ENCODE data around the gene ZMIZ1. TPM values are rescaled to one million over a fixed set of nuclear protein-coding genes. Genes with fewer than 3 reads are reported as not detected.

ZMIZ1 gene
- total and polyA plus RNA-seq, 2 donors (not counting 1 experiment from before 2014, with no cell fraction given): 6.3 to 30.6 TPM

- H3K4me3 ChIP-seq (replicated peaks in 1 of 4; ENCODE audit: control extremely low read depth in 1 of 4, insufficient read depth in 1 of 4, low read depth in 3 of 4, low read length in 4 of 4): no peak overlapping the region
- no peak overlapping the region for H3K4me2 ChIP-seq (ENCODE audit: extremely low read depth, insufficient read depth, low read length)
- no peak overlapping the region for H2AFZ ChIP-seq (ENCODE audit: low read length)
- H3K27me3 ChIP-seq (ENCODE audit: control insufficient read depth, insufficient read depth, low read length): no peaks in the 10 kb centered on the region
- H3K27ac ChIP-seq (ENCODE audit: insufficient read depth, low read length): no peak overlapping the region
- peaks cover 31% of the 10 kb centered on the region for H3K36me3 ChIP-seq (ENCODE audit: control insufficient read depth, insufficient read depth, low read length)
- peaks cover 23% of the 10 kb centered on the region for H3K79me2 ChIP-seq (ENCODE audit: control insufficient read depth, insufficient read depth, low read length)
- H3K9ac ChIP-seq (ENCODE audit: insufficient read depth, low read length): no peak overlapping the region
- TF ChIP-seq, protein P1, sequence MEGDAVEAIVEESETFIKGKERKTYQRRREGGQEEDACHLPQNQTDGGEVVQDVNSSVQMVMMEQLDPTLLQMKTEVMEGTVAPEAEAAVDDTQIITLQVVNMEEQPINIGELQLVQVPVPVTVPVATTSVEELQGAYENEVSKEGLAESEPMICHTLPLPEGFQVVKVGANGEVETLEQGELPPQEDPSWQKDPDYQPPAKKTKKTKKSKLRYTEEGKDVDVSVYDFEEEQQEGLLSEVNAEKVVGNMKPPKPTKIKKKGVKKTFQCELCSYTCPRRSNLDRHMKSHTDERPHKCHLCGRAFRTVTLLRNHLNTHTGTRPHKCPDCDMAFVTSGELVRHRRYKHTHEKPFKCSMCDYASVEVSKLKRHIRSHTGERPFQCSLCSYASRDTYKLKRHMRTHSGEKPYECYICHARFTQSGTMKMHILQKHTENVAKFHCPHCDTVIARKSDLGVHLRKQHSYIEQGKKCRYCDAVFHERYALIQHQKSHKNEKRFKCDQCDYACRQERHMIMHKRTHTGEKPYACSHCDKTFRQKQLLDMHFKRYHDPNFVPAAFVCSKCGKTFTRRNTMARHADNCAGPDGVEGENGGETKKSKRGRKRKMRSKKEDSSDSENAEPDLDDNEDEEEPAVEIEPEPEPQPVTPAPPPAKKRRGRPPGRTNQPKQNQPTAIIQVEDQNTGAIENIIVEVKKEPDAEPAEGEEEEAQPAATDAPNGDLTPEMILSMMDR (conservative IDR thresholded peaks at IDR 0.05 in 1 of 2, IDR thresholded peaks at IDR 0.05 in 1 of 2; ENCODE audit: low read depth in 1 of 2, low read length in 2 of 2): no peak
- no peak for TF ChIP-seq EZH2 (IDR thresholded peaks at IDR 0.05; ENCODE audit: low read length, missing control alignments)
- DNase-seq (ENCODE audit: low read depth in 2 of 2): no peak
- H3K9me3 ChIP-seq (ENCODE audit: control insufficient read depth, insufficient read depth, low read depth, low read length): no peaks in the 10 kb centered on the region
- no peaks in the 10 kb centered on the region for H4K20me1 ChIP-seq (ENCODE audit: control insufficient read depth, extremely low read depth, insufficient read depth, low read length)
- H3K4me1 ChIP-seq (ENCODE audit: control insufficient read depth, extremely low read depth, insufficient read depth, low read length): peaks cover 2% of the 10 kb centered on the region
These were observed 131.6 kb downstream of the ZMIZ1 start for GRCh38 chr10:79200346-79200745.

DNA sequence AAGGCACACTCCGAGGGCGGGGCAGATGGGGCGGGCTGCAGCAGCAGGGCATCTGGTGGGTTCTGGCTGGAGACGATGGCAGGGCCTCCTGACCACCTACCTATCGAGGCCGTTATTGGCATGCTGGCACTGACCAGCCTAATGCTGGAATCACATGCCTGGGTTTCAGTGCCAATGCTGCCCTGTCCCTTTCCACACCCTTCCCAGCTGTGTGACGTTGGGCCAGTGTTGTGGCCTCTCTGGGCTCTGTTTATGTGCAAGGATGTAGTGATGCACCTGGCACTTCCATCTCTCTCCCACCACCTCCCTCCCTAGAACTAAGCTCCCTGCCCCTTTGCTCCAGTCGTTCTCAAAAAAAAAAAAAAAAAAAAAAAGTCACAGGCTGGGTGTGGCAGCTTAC, 132.9 kb downstream of the ZMIZ1 start:
- peaks cover under 1% of the 10 kb centered on the region for H3K4me1 ChIP-seq (ENCODE audit: control insufficient read depth, extremely low read depth, insufficient read depth, low read length)
- H3K9me3 ChIP-seq (ENCODE audit: control insufficient read depth, insufficient read depth, low read depth, low read length): no peaks in the 10 kb centered on the region
- no peak for TF ChIP-seq EZH2 (IDR thresholded peaks at IDR 0.05; ENCODE audit: low read length, missing control alignments)
- TF ChIP-seq, protein P1 (conservative IDR thresholded peaks at IDR 0.05 in 1 of 2, IDR thresholded peaks at IDR 0.05 in 1 of 2; ENCODE audit: low read depth in 1 of 2, low read length in 2 of 2): no peak
- no peak overlapping the region for H3K4me3 ChIP-seq (replicated peaks in 1 of 4; ENCODE audit: control extremely low read depth in 1 of 4, insufficient read depth in 1 of 4, low read depth in 3 of 4, low read length in 4 of 4)
- peaks cover 16% of the 10 kb centered on the region for H3K79me2 ChIP-seq (ENCODE audit: control insufficient read depth, insufficient read depth, low read length)
- H3K9ac ChIP-seq (ENCODE audit: insufficient read depth, low read length): no peak overlapping the region
- no peak overlapping the region for H2AFZ ChIP-seq (ENCODE audit: low read length)
- no peak overlapping the region for H3K27ac ChIP-seq (ENCODE audit: insufficient read depth, low read length)
- no peaks in the 10 kb centered on the region for H3K27me3 ChIP-seq (ENCODE audit: control insufficient read depth, insufficient read depth, low read length)
- no peak overlapping the region for H3K4me2 ChIP-seq (ENCODE audit: extremely low read depth, insufficient read depth, low read length)
- no peak for DNase-seq (ENCODE audit: low read depth in 2 of 2)
- no peaks in the 10 kb centered on the region for H4K20me1 ChIP-seq (ENCODE audit: control insufficient read depth, extremely low read depth, insufficient read depth, low read length)
- peaks cover 29% of the 10 kb centered on the region for H3K36me3 ChIP-seq (ENCODE audit: control insufficient read depth, insufficient read depth, low read length)

- peak in 1 of 2 donors; percentile 47 for DNase-seq (ENCODE audit: low read depth in 2 of 2)
- TF ChIP-seq, protein P1 (conservative IDR thresholded peaks at IDR 0.05 in 1 of 2, IDR thresholded peaks at IDR 0.05 in 1 of 2; ENCODE audit: low read depth in 1 of 2, low read length in 2 of 2): peak; percentile 45 to 53
- TF ChIP-seq EZH2 (IDR thresholded peaks at IDR 0.05; ENCODE audit: low read length, missing control alignments): no peak
- peaks cover 11% of the 10 kb centered on the region for H3K79me2 ChIP-seq (ENCODE audit: control insufficient read depth, insufficient read depth, low read length)
- no peak overlapping the region for H3K9ac ChIP-seq (ENCODE audit: insufficient read depth, low read length)
- no peak overlapping the region for H2AFZ ChIP-seq (ENCODE audit: low read length)
- peaks cover 33% of the 10 kb centered on the region for H3K36me3 ChIP-seq (ENCODE audit: control insufficient read depth, insufficient read depth, low read length)
- H3K27me3 ChIP-seq (ENCODE audit: control insufficient read depth, insufficient read depth, low read length): no peaks in the 10 kb centered on the region
- no peak overlapping the region for H3K4me3 ChIP-seq (replicated peaks in 1 of 4; ENCODE audit: control extremely low read depth in 1 of 4, insufficient read depth in 1 of 4, low read depth in 3 of 4, low read length in 4 of 4)
- H3K9me3 ChIP-seq (ENCODE audit: control insufficient read depth, insufficient read depth, low read depth, low read length): no peaks in the 10 kb centered on the region
- no peaks in the 10 kb centered on the region for H4K20me1 ChIP-seq (ENCODE audit: control insufficient read depth, extremely low read depth, insufficient read depth, low read length)
- no peak overlapping the region for H3K27ac ChIP-seq (ENCODE audit: insufficient read depth, low read length)
- no peaks in the 10 kb centered on the region for H3K4me1 ChIP-seq (ENCODE audit: control insufficient read depth, extremely low read depth, insufficient read depth, low read length)
- no peak overlapping the region for H3K4me2 ChIP-seq (ENCODE audit: extremely low read depth, insufficient read depth, low read length)
These were observed 133.6 kb downstream of the ZMIZ1 start for GRCh38 chr10:79202188-79203013.

All from fibroblast of lung (primary cell).